ENCODE results near the gene UGCG.

Gene UGCG

GRCh38 chr9:111928359-111928720 is 31.7 kb downstream of the UGCG start:
- H3K4me3 ChIP-seq (ENCODE audit: low read depth, low read length): no peak overlapping the region
- TF ChIP-seq, protein P1, sequence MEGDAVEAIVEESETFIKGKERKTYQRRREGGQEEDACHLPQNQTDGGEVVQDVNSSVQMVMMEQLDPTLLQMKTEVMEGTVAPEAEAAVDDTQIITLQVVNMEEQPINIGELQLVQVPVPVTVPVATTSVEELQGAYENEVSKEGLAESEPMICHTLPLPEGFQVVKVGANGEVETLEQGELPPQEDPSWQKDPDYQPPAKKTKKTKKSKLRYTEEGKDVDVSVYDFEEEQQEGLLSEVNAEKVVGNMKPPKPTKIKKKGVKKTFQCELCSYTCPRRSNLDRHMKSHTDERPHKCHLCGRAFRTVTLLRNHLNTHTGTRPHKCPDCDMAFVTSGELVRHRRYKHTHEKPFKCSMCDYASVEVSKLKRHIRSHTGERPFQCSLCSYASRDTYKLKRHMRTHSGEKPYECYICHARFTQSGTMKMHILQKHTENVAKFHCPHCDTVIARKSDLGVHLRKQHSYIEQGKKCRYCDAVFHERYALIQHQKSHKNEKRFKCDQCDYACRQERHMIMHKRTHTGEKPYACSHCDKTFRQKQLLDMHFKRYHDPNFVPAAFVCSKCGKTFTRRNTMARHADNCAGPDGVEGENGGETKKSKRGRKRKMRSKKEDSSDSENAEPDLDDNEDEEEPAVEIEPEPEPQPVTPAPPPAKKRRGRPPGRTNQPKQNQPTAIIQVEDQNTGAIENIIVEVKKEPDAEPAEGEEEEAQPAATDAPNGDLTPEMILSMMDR (IDR thresholded peaks at IDR 0.05; ENCODE audit: borderline replicate concordance, insufficient read depth, low read depth, low read length): no peak

GRCh38 chr9:111934747-111935146 is 38.1 kb downstream of the UGCG start:
- no peak overlapping the region for H3K4me3 ChIP-seq (ENCODE audit: low read depth, low read length)
- TF ChIP-seq, protein P1 (IDR thresholded peaks at IDR 0.05; ENCODE audit: borderline replicate concordance, insufficient read depth, low read depth, low read length): no peak

GRCh38 chr9:111936391-111936790 is 39.8 kb downstream of the UGCG start:
- TF ChIP-seq, protein P1 (IDR thresholded peaks at IDR 0.05; ENCODE audit: borderline replicate concordance, insufficient read depth, low read depth, low read length): no peak
- H3K4me3 ChIP-seq (ENCODE audit: low read depth, low read length): no peak overlapping the region

- H3K4me3 ChIP-seq (ENCODE audit: low read depth, low read length): no peak overlapping the region
- TF ChIP-seq, protein P1 (IDR thresholded peaks at IDR 0.05; ENCODE audit: borderline replicate concordance, insufficient read depth, low read depth, low read length): no peak
Measured at GRCh38 chr9:111937301-111937700, 40.7 kb downstream of the UGCG start.

- TF ChIP-seq, protein P1 (IDR thresholded peaks at IDR 0.05; ENCODE audit: borderline replicate concordance, insufficient read depth, low read depth, low read length): no peak
- H3K4me3 ChIP-seq (ENCODE audit: low read depth, low read length): no peak overlapping the region
Measured at GRCh38 chr9:111937781-111938426, 41.3 kb downstream of the UGCG start.

- TF ChIP-seq, protein P1 (IDR thresholded peaks at IDR 0.05; ENCODE audit: borderline replicate concordance, insufficient read depth, low read depth, low read length): no peak
- H3K4me3 ChIP-seq (ENCODE audit: low read depth, low read length): no peak overlapping the region
Measured at GRCh38 chr9:111938427-111938800, 41.8 kb downstream of the UGCG start.

DNA sequence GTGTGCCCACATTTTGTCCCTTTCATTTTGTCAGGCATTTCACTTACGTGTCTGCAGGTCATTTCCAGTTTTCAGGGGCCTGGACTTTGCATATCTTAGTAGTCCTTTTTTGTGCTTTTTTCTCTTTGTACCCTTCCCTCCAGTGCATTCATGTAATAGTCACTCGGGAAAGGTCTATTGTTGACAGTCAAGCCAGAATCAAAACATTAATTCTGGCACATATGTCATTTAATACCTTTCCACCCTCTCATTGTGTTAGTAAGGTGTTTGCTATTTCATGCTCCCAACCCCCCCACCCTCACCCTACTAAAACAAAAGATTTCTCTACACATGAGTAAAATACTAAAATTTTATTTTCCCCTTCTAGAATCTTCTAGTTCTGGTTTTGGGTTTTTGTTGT is 42.7 kb downstream of the UGCG start:
- TF ChIP-seq, protein P1 (IDR thresholded peaks at IDR 0.05; ENCODE audit: borderline replicate concordance, insufficient read depth, low read depth, low read length): no peak
- no peak overlapping the region for H3K4me3 ChIP-seq (ENCODE audit: low read depth, low read length)
